Embryonic facial prominence (tissue), 1 donor: ENCODE measurements around the gene PTK7.
"Not testable (repeated sequence)": the region's sequence is repeated elsewhere in the genome, so short reads cannot be mapped to it uniquely, and the experiment has no call there.

Experiments
- DNase-seq: peaks from one replicate; pipeline ENCODE4 v3.0.0-alpha.2; 2016; ENCODE audit errors: extremely low spot score

PTK7 gene

DNA sequence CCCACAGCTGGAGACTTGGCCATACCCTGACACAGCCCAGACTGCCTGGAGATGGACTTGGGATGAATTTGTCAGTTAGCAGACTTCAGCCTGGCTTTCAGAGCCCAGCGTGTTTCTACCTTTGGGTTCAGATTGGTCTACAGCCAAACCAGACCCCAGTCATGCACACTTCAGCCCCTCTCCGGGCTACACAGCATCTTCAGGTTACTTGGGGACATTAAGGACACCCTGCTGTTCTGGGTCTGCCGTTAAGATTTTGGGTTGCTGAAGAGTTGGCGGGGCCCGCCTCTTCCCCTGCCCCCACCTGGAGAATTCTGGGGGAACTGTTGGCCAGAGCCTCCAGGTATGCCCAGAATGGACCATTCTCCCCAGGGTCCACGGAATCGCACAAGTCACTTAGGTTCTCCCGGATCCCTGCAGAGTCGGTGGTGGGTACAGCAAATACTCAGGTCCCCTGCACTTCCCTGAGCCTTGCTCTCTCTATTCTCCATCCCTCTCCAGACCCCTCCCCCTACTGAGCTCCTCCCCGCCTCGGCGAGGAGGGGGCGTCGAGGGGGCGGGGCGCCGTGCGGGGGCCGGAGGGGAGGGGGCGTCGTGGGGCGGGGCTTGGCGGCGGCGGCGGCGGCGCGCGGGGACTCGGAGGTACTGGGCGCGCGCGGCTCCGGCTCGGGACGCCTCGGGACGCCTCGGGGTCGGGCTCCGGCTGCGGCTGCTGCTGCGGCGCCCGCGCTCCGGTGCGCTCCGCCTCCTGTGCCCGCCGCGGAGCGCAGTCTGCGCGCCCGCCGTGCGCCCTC lies at the start of gene PTK7:
TSS of gene PTK7 (plus strand) at position 645 of the 794 bp plus-strand sequence. CDS start 175 bp downstream, outside the sequence.
- DNase-seq, result peak; percentile 88

GRCh38 chr6:43026365-43026764 lies 49.7 kb upstream of the PTK7 start:
- no peak for DNase-seq

DNA sequence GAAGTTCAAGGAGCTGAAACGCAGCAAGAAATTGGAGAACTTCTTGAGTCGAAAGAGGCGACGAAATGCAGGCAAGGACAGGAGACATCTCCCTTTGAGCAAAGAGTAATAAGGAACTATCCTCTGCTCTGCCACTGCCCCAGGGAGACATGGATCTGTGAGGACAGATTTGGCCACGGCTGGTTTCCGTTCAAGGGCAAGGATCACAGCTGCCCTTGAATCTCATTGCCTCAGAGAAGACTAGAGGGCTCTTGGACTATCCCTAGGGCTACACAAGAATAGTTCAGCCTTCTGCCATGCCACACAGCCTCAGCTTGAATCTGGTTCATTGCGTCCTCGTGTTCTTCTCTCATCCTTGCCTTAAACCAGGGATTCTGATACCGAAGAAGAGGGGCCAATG lies 47.0 kb upstream of the PTK7 start:
- DNase-seq, result no peak

- DNase-seq, result no peak
Measured at GRCh38 chr6:43032326-43032725, 43.8 kb upstream of the PTK7 start.

GRCh38 chr6:43033496-43034189 lies 42.5 kb upstream of the PTK7 start:
- no peak for DNase-seq

- DNase-seq, result no peak
Measured at GRCh38 chr6:43034190-43034525, 42.0 kb upstream of the PTK7 start.

DNA sequence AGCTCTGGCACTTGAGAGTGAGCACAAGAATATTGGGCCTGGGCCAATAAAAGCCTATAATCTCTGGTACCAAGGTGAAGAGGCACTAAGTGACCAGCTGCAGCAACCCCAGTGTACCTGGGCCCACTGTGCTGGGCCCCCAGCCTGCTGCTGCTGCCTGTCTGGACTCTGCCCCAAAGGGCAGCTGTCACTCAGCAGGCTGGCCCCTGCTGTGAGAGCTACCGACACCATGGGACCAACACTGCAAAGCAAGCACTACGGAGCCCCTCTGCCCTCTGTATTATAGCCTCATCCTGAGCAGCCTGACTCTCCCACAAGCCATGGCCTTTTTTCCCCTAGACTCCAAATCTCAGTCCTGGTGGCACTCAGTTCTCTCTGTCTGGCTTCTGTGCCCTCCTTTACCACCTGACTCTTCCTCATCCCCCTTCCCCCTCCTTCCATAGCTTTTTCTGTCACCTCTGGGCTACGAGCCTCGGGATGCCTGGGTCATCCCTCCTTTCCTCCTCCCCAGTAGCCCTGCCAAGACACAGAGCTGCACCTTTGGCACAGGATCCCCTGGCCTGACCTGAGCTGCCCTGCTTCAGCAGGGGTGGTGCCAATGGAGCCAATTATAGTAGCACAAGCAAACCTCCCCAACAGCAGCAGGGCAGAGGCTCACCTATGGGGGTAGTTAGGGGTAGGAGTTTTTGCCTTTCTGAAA lies 40.5 kb upstream of the PTK7 start:
- DNase-seq, result no peak

DNA sequence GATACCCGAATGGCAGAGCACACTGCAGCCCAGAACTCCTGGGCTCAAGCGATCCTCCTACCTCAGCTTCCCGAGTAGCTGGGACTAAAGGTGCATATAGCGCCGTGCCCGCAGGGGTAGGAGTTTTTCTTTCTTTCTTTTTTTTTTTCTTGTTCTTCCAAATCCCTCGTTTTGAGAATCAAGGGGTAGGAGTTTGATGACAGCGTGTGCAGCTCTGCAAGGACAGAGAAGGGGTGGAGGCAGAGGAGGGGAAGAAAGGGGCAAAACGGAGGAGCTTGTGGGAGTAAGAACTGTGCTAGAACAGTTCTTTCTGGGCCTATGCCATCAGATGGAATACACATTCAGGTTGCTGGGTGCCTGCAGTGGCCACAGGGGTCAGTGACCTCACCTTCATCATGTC lies 39.4 kb upstream of the PTK7 start:
- no peak for DNase-seq

DNA sequence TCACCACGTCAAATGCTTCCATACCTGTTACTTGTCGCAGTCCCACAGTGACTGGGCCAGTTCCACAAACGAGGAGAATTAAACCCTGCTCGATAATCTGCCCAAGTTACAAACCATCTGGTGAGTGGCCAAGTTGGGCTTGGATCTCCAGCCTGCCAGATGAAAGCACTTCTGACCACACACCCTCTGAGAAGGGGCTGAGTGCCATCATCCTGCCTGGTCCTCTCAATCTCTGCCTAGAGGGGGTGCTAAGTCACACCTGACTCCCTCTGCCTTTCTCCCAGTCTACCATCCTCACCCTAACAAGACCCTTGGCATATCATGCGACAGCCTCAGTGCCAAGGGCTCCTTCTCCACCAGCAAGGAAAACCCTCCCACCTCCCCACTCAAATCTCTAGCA lies 38.9 kb upstream of the PTK7 start:
- DNase-seq, result no peak

- no peak for DNase-seq
Measured at GRCh38 chr6:43037706-43038105, 38.4 kb upstream of the PTK7 start.

- DNase-seq, result no peak
Measured at GRCh38 chr6:43038727-43039126, 37.4 kb upstream of the PTK7 start.

- DNase-seq, result no peak
Measured at GRCh38 chr6:43040542-43041257, 35.4 kb upstream of the PTK7 start.

GRCh38 chr6:43041475-43041874 lies 34.6 kb upstream of the PTK7 start:
- not testable (repeated sequence) for DNase-seq

DNA sequence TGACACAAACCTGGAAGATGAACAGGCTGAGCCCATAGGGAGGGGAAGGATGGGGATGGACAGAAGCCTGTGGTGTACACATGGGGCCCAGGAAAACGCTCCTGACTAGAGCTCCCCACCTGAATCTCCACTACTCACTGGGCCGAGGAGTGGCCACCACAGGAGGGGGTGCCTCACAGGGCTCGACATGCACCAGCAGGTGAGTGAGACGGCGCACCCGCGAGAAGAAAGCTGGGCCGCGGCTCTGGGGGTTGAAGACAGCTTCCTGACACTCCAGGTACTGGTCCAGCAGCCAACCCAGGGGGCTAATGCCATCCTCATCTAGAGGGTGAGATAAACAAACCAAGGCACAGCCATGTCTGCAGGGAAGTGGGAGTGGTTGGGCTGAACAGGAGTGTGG lies 32.8 kb upstream of the PTK7 start:
- DNase-seq, result no peak

DNA sequence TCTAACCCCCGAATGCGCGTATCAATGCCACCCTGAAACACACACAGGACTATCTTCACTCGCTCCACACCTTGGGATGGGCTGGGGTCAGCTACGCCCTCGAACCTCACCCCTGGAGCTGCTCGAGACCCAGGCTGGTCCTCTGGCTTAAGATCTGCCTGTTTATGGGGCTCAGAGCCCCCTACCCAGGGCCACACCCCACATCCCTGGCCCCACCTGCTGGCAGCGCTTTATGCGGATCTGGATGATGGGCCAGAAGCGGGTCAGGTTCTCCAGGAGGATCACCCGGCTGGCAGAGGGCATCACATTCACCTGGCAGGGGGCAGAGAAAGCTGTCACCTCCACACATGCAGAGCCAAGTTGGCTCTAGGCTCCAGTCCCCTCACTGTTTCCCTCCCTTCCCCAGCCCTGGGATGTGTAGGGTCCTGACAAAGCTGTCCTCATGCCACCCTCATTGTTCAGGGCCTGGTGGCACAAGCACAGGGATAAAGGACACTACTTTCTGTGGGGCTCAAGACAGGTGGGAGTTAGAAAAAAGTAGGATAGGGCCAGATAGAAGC lies 30.7 kb upstream of the PTK7 start:
- no peak for DNase-seq

GRCh38 chr6:43047998-43048397 lies 28.1 kb upstream of the PTK7 start:
- DNase-seq, result no peak

DNA sequence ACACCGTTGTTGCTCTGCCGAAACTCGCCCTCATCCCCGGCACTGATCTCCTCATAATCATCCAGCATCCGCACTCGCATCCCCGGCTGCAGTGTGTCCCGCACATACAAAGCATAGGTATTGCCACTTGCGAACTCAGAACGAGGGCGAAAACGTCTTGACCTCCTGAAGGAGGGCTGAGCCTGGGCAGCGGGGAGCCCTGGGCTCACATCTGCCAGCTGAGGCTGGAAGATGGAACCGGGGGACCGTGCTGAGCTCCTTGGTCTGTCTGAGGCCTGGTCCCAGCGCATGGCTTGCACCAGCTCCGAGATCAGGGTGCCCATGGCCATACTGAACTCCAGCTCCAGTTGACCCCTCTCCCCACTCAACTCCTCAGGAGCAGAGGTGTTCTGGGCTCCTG lies 25.1 kb upstream of the PTK7 start:
- no peak for DNase-seq

DNA sequence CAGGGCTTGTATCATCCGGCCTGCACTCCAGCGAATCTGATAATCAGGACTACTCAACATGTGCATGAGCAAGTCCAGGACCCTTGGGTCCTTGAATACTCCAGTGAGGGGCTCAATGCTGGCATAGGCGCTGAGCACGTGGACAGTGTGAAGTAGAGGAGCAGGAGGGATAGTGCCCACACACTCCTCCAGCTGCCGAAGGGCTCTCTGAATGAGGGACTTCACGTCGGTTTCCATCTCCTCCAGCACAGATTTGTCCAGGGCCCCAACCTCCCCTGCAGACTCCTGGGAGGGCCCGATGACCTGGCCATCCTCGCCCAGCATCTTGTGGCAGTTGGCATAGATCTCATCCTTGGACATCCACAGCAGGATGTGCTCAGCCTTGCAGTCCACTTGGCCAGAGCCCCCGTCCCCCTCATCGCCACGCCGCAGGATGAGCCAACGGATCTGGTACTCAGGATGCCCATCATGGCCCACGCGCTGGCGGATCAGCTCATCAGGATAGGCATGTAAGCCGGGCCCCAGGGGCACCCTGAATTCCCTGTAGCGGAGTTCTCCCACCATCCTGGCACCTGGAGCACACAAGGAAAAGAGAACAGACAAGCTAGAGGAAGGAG lies 23.8 kb upstream of the PTK7 start:
- DNase-seq, result no peak

- DNase-seq, result no peak
Measured at GRCh38 chr6:43052842-43053544, 23.1 kb upstream of the PTK7 start.

DNA sequence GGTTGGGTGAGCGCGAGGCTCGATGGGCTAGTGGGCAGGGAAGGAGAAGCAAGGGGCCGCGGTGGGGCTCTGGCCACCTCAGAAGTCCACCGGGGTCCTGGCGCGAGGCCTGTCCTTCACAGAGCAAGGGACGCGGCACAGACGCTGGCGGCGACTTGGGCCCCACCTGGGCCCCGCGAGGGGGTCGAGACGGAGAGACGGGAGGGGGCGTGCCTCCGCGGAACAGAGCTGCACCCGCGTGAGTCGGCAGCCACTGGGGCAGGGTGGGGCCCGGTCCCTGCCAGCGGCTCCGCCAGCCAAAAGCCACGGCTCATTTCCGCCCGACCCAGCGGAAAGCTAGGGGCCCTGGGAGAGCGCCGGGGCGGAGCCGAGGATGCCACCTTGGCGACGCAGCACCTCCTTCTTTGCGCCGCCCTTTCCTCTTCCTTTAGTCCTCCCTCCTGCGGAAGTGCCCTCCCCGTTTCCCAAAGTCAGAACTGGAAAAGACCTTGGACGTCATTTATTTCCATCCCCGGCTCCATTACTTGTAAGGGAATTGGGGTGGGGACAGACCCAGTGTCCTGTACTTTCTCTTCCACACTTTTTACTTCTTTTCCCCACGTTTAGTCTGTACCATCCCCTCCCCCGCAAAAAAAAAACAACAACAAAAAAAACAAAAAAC lies 22.4 kb upstream of the PTK7 start, which contains the start of gene CUL7:
TSS of gene CUL7 (minus strand) at position 307 of the 661 bp plus-strand sequence. CDS start 1,063 bp downstream, outside the sequence.
- peak; percentile 96 for DNase-seq
